HG03571 (cell line): ENCODE results near the gene PTPRG.
A peak's percentile ranks its signal among the peaks of the same experiment; 100 is the strongest.

Source experiments
- ATAC-seq: cut with Tn5 transposase; IDR thresholded peaks from one replicate; pipeline ENCODE4 v1.9.1; 2021; ENCODE audit not compliant: unreplicated experiment

The PTPRG gene

GRCh38 chr3:61616586-61616985 is 55.2 kb downstream of the PTPRG start:
- no peak for ATAC-seq

- no peak for ATAC-seq
Observed at GRCh38 chr3:61617041-61617440, 55.7 kb downstream of the PTPRG start.

- ATAC-seq: no peak
Observed at GRCh38 chr3:61617651-61618050, 56.3 kb downstream of the PTPRG start.

GRCh38 chr3:61618231-61618630 is 56.9 kb downstream of the PTPRG start:
- ATAC-seq: no peak

GRCh38 chr3:61618871-61619270 is 57.5 kb downstream of the PTPRG start:
- ATAC-seq: no peak

- no peak for ATAC-seq
Observed at GRCh38 chr3:61620073-61620472, 58.7 kb downstream of the PTPRG start.

GRCh38 chr3:61624300-61624699 is 62.9 kb downstream of the PTPRG start:
- no peak for ATAC-seq

GRCh38 chr3:61625429-61625828 is 64.1 kb downstream of the PTPRG start:
- ATAC-seq: no peak

- ATAC-seq: no peak
Observed at GRCh38 chr3:61626484-61626883, 65.1 kb downstream of the PTPRG start.

- no peak for ATAC-seq
Observed at GRCh38 chr3:61627768-61628185, 66.4 kb downstream of the PTPRG start.

GRCh38 chr3:61628636-61629035 is 67.3 kb downstream of the PTPRG start:
- ATAC-seq: no peak

- no peak for ATAC-seq
Observed at GRCh38 chr3:61629442-61629841, 68.1 kb downstream of the PTPRG start.

- ATAC-seq: no peak
Observed at GRCh38 chr3:61631108-61631769, 69.9 kb downstream of the PTPRG start.

GRCh38 chr3:61632568-61633175 is 71.3 kb downstream of the PTPRG start:
- ATAC-seq: no peak

- no peak for ATAC-seq
Observed at GRCh38 chr3:61634678-61635077, 73.3 kb downstream of the PTPRG start.

GRCh38 chr3:61637088-61638051 is 76.0 kb downstream of the PTPRG start:
- peak; percentile 95 for ATAC-seq

GRCh38 chr3:61638741-61639140 is 77.4 kb downstream of the PTPRG start:
- ATAC-seq: no peak

- ATAC-seq: no peak
Observed at GRCh38 chr3:61639991-61640390, 78.6 kb downstream of the PTPRG start.

- ATAC-seq: no peak
Observed at GRCh38 chr3:61645148-61645547, 83.8 kb downstream of the PTPRG start.

GRCh38 chr3:61646360-61646759 is 85.0 kb downstream of the PTPRG start:
- ATAC-seq: no peak

- no peak for ATAC-seq
Observed at GRCh38 chr3:61646851-61647525, 85.6 kb downstream of the PTPRG start.
